GM21360 (cell line): Measurements from ENCODE around the gene ZSCAN32.

Experiments used
- ATAC-seq: cut with Tn5 transposase; IDR thresholded peaks from one replicate; pipeline ENCODE4 v1.9.1; 2021; ENCODE audit warnings: mild to moderate bottlenecking, moderate library complexity; ENCODE audit not compliant: unreplicated experiment

ZSCAN32 gene

GRCh38 chr16:3400779-3401688 is at the start of gene ZSCAN32, which contains the start of gene ZNF174:
ZSCAN32 (minus strand) TSS chr16:3401004; CDS start chr16:3397557, 3,447 bp downstream.
ZNF174 (plus strand) TSS chr16:3401215; CDS start chr16:3402005, 790 bp downstream.
- ATAC-seq = peak; percentile 95

GRCh38 chr16:3444032-3444388 is 43.2 kb upstream of the ZSCAN32 start:
- ATAC-seq = peak; percentile 29

- ATAC-seq = peak; percentile 73
These were observed 42.6 kb upstream of the ZSCAN32 start, which contains the start of the genes NAA60 and ZNF597 for GRCh38 chr16:3443108-3444031. NAA60 (plus strand) TSS chr16:3443680; CDS start chr16:3476228, 32,548 bp downstream. ZNF597 (minus strand) TSS chr16:3443504; CDS start chr16:3443153, 351 bp downstream.

- ATAC-seq = no peak
These were observed 38.8 kb upstream of the ZSCAN32 start for GRCh38 chr16:3439637-3440036.

GRCh38 chr16:3434373-3434772 is 33.6 kb upstream of the ZSCAN32 start:
- ATAC-seq = no peak

GRCh38 chr16:3431779-3432219 is 31.0 kb upstream of the ZSCAN32 start:
- no peak for ATAC-seq

GRCh38 chr16:3413730-3414379 is 13.1 kb upstream of the ZSCAN32 start:
- no peak for ATAC-seq

DNA sequence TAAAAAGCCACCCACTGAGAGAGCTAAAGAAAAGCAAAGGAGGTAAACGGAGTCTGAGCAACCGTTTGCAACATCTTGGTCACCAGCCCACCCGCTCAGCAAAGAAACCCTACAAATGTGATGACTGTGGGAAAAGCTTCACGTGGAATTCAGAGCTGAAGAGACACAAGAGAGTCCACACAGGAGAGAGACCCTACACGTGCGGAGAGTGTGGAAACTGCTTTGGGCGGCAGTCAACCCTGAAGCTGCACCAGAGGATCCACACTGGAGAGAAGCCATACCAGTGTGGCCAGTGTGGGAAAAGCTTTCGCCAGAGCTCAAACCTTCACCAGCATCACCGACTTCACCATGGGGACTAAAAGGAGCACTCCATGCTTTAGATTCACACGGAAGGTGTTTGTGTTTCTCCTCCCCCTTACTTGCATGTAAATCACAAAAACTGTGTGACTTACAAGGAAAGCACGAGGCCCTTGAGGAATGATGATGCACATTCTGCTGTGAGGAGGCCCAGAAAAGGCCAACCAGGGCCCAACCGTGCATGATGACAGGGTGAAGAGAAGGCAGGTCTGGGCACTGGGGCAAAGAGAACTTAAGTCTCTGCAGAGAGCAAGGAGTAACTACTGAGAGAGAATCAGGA is 7.9 kb upstream of the ZSCAN32 start:
- no peak for ATAC-seq

DNA sequence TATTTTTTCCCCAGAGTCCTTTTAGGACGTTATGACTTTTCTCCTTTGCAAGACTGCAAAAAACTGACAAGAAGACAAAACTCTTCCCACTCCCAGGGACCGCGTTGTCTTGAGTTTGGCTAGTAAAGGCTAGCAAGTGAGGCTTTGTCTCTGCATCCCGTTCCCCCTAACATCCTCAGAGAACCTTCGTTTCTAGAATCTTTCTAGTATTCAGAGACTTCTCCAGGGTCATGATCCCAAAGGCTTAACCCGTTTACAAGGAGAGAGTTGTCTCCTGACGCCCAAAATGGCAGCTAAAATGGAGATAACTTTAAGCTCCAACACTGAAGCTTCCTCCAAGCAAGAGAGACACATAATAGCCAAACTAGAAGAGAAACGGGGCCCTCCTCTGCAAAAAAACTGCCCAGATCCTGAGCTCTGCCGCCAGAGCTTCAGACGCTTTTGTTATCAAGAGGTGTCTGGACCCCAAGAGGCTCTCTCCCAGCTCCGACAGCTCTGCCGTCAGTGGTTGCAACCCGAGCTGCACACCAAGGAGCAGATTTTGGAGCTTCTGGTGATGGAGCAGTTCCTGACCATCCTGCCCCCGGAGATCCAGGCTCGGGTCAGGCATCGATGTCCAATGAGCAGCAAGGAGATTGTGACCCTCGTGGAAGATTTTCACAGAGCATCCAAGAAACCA is 1.1 kb upstream of the ZSCAN32 start:
- ATAC-seq = no peak

DNA sequence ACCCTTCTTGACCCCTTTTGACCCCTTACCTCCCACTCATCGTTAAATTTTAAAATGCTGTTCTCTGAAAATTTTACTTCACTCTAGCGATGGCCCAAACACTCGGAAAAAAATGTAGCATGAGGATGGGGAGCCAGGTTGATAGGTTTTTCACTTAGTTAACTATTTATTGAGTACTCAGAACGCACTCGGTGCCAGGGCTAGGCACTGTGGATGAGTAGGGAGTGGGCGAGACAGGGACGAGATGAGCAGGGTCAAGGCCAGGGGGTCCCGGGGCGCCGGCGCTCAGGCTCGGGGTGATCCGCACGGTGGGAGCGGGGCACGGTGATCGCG is 392 bp downstream of the ZSCAN32 start:
- ATAC-seq = no peak

- no peak for ATAC-seq
These were observed 11.0 kb downstream of the ZSCAN32 start for GRCh38 chr16:3389663-3390338.

DNA sequence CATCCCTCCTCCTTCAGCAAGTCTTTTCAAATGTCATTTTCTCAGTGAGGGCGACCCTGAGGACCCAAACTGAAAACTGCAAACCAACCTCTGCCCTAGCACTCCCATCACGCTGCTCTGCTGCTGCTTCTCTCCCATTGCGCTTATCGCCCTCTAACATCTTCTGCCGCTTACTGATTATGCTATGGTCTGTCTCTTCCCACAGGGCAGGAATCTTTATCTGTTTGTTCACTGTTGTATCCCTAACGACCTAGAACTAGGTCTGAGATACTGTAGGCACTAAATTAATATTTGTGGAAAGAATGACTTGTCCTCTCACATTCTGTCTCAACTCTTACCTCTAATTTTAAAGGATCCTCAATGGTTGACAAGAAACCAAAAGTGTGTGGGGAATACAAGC is 12.5 kb downstream of the ZSCAN32 start:
- no peak for ATAC-seq

DNA sequence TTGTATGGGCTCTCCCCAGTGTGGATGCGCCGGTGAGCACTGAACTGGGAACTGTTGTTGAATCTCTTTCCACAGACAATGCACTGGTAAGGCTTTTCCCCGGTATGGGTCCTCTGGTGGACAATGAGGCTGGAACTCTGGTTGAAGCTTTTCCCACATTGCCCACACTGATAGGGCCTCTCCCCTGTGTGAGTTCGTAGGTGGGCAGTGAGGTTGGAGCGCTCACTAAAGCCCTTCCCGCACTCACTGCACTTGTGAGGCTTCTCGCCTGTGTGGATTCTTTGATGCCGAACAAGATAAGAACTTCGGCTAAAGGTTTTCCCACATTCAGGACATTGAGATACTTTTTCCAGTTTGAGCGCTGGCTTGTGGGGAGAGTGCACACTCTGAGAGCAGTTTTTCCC is 17.8 kb downstream of the ZSCAN32 start:
- no peak for ATAC-seq

- no peak for ATAC-seq
These were observed 22.9 kb downstream of the ZSCAN32 start for GRCh38 chr16:3377917-3378316.

GRCh38 chr16:3375680-3376079 is 25.1 kb downstream of the ZSCAN32 start:
- ATAC-seq = no peak

GRCh38 chr16:3369073-3369472 is 31.7 kb downstream of the ZSCAN32 start:
- ATAC-seq = no peak

DNA sequence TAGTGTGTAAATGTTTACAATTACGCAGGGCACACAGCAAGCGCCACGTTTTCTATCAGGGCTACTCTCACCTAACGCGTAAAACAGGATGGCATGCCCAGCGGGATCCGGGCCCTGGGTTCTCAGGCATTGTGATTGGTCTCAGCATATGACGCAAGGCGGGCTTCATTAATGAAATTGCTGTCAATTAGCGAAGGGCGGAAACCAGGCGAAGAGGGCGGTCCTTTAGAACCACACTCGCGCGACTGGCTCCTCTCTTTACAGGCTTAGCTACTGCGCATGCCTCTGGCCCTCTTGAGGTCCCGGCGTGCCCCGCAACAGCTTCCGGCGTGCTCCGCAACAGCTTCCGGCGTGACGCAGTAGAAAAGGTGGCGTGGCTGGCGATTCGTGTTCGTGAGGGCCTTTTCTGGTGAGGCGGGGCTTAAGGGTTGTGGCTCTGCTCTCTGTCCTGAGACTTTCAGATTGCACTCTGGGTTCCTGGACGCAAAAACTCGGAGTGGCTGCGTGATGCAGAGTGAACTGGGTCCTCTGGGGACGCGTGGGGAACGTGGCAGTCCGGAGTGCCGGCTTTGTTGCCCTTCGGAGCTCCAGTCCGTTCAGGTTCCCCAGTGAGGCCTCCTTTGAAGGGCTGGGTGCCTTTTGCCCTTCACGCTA is 35.9 kb downstream of the ZSCAN32 start:
- peak; percentile 82 for ATAC-seq

- no peak for ATAC-seq
These were observed 37.0 kb downstream of the ZSCAN32 start for GRCh38 chr16:3363793-3364192.

DNA sequence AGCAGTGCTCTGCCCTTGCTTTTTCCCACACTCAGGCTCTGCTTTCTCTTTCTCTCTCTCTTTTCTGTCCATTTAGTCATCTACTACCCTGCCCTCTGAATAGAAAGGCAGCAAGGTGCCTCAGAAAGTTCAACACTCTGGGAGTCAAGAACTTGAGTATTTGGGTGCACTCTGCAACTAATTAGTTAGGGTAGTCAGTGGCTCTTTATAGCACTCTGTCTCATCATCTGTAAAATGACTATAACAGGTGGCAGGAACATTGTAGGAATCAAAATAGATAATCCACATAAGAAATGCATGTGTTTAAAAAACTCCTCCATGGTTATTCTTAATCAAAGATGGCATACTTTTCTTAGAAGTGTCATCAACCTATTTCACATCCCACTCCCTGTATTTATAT is 37.9 kb downstream of the ZSCAN32 start:
- no peak for ATAC-seq
